Measurements from ENCODE around the gene TLL1.

GRCh38 chr4:165827018-165827417 lies 46.0 kb upstream of the TLL1 start:
- no peak for TF ChIP-seq CTCF (IDR thresholded peaks at IDR 0.05; ENCODE audit: low read length)
- TF ChIP-seq EZH2 (optimal IDR thresholded peaks at IDR 0.05; ENCODE audit: low read depth, low read length) = no peak

Measured in MM.1S (cell line).